Middle frontal gyrus (tissue), 1 donor: Measurements from ENCODE around the gene GSN.

Experiments used
- DNase-seq: peaks from one replicate; pipeline ENCODE4 v3.0.0-alpha.2; 2015; ENCODE audit warnings: low spot score; ENCODE audit errors: extremely low spot score

GSN gene

GRCh38 chr9:121350036-121350435 lies 82.1 kb downstream of the GSN start:
- DNase-seq = no peak

DNA sequence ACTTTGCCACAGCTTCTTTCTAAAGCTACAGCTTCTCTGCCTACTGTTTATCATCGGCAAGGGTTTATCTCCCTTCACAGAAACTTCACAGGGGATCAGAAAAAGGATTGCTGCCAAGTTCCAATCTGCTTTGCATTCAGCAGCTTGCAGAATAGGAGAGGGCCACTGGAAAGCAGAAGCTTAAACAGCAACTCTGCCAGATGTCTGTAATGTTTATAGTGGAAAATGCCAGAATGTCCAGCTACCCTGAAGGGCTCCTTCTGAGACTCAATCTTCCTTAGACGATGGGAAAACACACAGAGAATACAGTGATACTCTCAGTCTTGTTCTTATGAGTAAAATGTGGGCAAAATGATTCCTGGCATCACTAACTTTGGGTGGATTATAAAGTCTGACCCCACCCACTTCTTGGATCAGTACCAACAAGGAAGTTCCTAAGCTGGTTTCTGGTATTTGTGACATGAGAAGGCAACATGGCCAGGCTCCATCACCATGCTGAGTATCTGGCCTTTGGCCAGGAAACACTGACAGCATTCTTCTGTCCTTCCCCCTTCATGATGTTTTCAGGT lies 83.1 kb downstream of the GSN start:
- peak; percentile 25 for DNase-seq

GRCh38 chr9:121353241-121354061 lies 85.5 kb downstream of the GSN start:
- no peak for DNase-seq

- DNase-seq = no peak
Observed at GRCh38 chr9:121354141-121354540, 86.2 kb downstream of the GSN start.

DNA sequence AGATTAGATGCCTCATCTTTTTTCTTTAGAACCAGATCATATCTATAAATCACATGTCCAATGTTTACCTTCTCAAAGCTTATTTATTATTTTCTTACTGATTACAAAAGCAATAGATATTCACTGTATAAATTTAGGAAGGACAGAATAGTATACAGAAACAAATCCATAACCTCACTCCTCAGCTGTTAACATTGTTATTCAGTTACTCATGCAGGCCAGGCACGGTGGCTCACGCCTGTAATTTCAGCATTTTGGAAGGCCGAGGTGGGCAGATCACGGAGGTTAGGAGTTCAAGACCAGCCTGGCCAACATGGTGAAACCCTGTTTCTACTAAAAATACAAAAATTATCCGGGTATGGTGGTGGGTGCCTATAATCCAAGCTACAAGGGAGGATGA lies 86.8 kb downstream of the GSN start:
- no peak for DNase-seq

DNA sequence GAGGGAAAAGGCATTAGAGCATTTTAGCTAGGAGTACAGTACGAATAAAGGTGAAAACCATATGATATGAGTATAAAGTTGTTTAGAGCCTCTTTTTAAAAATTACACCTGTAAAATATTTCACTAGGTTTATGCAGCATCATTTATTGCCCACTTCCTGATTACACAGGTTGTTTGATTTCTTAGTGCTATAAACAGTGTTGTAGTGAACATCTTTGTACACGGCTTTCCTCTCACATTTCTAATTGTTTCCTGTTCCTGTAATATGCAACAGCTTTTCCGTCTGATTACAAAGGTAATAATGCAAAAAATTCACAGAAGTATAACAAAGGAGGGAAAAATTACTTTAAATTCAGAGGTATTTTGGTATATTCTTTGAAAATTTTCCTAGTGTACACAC lies 89.0 kb downstream of the GSN start:
- DNase-seq = no peak

DNA sequence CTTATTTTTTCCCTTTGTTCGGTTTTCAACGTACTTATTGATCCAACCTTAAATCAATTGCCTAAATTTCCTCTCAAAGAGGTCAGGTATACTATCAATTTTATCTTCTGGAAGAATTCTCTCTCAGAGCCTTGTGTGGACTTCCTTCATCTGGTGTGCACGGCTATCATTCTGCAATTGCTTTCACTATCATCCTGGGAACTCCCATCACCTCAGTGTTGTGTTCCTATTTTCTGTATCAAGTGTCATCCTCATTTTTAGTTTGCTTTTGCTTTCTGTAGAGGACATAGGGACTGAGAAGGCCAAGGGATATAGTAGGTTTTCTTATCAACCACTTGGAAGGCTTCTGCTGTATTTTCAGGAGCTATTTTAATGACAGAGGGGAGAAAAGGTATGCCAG lies 90.8 kb downstream of the GSN start:
- no peak for DNase-seq

- DNase-seq = no peak
Observed at GRCh38 chr9:121359351-121360294, 91.7 kb downstream of the GSN start.

DNA sequence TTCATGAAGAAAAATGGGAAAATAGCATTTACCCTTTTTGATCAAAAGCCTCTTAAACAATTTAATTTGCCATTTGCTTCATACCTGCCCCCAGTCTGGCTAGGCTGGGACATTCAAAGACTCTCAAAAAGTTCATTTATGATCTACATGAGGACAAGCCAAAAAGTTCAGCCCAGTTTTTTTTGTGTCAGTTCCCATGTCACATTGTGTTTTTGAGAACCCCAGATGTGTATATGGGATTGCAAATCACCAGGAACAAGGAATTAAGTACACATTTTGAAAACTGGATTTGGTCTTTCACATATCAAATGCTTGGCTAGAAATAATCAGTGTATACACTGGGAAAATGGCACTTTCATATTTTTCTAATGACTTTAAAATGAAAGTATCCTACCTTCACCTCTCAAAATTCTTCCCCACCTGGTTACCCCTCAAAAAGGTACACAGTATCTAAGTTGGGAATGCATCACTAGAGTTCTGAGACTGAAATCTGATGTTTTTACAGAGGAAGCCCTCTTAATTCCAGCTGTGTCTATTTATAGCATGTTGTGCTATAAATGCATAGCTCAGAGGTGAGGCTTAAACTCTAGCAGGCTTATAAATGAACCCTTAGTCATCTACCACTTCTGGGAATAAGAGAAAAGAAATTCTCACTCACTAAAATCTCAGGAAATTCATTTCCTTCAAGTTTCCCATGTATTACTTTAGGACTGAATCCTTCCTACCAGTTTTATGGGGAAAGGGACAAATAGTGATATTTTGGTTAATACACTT lies 92.8 kb downstream of the GSN start:
- no peak for DNase-seq

DNA sequence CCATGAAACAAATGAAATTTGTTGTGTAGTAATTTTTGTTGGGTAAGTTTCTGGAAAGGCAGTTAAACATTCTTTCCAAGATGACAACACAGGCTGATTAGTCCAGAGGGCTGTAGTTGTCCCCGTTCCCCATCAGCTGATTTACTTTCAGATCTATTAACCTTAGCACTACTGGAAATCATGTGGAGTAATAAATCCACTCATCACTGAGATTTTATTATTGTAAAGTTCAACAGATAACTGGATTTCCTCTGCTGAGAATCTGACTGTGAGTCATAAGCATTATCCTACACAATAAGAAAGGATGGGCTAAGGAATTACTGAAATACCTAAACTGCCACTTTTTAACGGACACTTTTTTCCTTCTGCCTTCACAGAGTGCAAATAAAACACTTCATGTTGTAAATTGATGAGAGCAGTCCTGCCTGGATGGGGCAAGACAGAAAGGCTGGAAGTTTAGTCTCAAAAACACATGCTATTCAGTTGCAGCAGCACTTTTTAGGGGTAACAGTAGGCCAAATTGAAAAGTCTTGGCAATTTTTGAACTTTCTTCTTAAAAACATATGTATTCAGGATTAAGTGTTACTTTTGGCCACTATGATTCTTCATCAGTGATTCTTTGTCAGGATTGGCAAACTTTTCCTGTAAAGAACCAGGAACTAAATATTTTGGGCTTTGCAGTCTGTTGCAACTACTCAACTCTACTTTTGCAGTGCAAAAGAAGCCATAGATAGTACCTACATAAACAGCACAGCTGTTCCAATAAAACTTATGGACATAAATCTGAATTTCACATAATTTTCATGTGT lies 95.1 kb downstream of the GSN start:
- DNase-seq = no peak

DNA sequence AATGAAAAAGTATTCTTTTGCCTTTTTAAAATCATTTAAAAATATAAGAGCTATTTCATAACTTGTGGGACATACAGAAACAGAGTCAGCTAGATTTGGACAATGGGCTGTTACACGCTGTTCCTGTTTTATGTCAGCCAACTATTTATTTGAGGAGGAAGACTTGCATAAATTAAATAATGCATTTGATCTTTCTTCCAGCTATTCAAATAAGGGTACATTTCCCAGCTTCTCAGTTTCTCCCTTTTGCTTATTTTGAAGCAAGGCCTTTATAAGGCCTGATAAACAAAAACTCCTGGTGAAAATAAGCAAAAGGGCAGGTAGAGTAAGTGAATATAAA lies 95.6 kb downstream of the GSN start:
- DNase-seq = no peak

DNA sequence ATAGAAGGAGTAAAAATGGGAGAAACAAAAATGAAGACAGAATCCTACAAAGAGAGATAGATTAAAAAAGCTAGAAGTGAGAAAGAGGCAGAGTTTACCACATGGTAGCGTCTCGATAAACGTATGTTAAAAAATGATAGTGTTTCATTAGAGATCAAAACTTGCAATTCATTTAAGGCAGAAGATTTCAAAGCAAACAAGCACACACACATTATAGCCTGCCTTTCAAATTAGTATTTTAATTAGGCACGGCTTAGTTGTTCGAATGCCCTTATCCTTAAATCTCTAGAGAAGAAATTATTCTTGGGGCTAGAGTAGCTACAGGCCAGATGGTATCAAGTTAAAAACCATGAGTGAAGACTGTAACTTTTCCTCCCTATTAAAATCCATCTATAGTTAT lies 96.1 kb downstream of the GSN start:
- no peak for DNase-seq

DNA sequence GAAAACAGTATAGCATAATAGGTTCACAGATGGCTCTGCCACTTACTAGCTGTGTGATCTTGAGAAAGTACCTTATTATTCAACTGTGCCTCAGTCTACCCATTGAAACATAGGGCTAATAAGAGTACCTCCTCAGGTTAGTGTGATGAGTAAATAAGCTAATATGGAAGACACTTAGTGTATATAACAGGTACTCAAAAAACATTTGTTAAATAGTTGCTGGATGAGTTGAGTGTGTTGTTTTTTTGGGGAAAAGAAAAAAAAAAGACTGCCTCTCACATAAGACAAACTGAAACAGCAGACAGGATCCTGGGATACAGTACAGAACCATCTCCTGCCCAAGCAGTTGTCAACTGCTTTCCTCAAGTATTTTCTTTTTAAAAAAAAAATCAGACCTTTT lies 96.9 kb downstream of the GSN start:
- no peak for DNase-seq

GRCh38 chr9:121365564-121365963 lies 97.6 kb downstream of the GSN start:
- DNase-seq = no peak

- DNase-seq = no peak
Observed at GRCh38 chr9:121366611-121367192, 98.7 kb downstream of the GSN start.

- DNase-seq = no peak
Observed at GRCh38 chr9:121367306-121368137, 99.6 kb downstream of the GSN start.

- DNase-seq = no peak
Observed at GRCh38 chr9:121368138-121368522, 100.2 kb downstream of the GSN start.

GRCh38 chr9:121368745-121369144 lies 100.8 kb downstream of the GSN start:
- DNase-seq = no peak

- no peak for DNase-seq
Observed at GRCh38 chr9:121369595-121370265, 101.8 kb downstream of the GSN start, which contains the start of gene STOM. TSS of gene STOM (minus strand) at chr9:121370250. CDS start at chr9:121370187, 63 bp downstream.
